HG02571 (cell line): Measurements from ENCODE around the gene KIF6.

Experiments used
- ATAC-seq: cut with Tn5 transposase; IDR thresholded peaks from one replicate; pipeline ENCODE4 v1.9.1; 2021; ENCODE audit warnings: mild to moderate bottlenecking, moderate library complexity; ENCODE audit not compliant: unreplicated experiment

Gene KIF6, protein sequence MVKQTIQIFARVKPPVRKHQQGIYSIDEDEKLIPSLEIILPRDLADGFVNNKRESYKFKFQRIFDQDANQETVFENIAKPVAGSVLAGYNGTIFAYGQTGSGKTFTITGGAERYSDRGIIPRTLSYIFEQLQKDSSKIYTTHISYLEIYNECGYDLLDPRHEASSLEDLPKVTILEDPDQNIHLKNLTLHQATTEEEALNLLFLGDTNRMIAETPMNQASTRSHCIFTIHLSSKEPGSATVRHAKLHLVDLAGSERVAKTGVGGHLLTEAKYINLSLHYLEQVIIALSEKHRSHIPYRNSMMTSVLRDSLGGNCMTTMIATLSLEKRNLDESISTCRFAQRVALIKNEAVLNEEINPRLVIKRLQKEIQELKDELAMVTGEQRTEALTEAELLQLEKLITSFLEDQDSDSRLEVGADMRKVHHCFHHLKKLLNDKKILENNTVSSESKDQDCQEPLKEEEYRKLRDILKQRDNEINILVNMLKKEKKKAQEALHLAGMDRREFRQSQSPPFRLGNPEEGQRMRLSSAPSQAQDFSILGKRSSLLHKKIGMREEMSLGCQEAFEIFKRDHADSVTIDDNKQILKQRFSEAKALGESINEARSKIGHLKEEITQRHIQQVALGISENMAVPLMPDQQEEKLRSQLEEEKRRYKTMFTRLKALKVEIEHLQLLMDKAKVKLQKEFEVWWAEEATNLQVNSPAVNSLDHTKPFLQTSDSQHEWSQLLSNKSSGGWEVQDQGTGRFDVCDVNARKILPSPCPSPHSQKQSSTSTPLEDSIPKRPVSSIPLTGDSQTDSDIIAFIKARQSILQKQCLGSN

DNA sequence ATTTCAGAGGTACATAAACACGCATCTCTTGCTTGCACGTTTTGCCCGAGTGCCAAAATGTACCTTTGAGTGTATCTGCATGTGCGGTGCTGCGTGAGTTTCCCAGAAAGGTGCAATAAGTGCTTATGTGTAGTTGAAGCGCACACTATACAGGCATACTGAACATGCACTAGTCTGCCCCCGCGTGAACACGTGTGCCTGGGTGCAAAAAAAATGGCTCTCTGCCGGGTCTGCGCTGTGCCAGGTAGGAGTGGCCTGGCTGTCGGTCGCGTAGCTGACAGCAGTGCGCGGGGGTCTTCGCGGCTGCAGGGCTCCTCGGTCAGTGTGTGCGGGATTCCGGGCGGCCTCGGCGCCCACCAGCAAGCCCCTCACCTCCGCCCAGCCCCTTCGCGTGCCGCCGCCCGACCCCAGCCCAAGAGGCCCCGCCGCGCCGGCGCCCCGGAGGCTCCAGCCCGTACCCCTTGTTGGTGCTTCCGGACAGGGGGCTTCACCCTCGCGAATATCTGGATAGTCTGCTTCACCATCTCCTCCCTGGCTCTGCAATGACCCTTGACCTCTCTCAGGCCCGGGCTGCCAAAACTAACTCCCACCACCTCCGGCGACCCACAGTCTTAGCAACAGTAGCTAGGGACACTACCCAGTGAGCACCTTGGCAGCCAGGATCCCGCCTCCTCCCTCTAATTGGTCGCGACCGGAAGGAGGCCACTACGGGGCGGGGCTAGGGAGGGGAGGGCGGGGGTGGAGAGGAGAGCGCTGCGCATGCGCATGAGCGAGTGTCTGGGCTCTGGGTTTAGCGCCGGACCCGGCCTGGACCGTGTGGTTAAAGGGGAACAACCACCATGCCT lies at the start of gene KIF6:
KIF6 (minus strand) TSS at position 622 of the 845 bp plus-strand sequence; CDS start at position 524, 98 bp downstream.
- ATAC-seq: peak; percentile 99

DNA sequence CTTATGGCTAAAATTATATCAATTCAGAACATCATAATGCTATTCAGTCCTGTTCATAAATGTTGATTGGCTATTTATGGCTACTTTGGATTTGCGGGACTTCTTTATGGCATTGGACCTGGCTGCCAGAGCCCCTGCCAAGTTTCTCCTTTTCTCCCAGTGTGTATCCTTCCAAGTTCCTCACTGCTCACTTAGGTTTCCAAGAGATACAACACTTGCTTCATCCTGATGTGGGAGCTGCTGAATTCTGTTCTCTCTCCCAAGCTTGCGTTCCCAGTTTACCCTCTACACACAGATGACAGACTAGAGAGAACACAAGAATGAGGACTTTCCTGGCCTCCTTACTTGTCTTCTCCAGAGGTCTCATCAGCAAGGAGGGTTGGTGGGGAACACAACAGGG lies 48.6 kb upstream of the KIF6 start:
- no peak for ATAC-seq

DNA sequence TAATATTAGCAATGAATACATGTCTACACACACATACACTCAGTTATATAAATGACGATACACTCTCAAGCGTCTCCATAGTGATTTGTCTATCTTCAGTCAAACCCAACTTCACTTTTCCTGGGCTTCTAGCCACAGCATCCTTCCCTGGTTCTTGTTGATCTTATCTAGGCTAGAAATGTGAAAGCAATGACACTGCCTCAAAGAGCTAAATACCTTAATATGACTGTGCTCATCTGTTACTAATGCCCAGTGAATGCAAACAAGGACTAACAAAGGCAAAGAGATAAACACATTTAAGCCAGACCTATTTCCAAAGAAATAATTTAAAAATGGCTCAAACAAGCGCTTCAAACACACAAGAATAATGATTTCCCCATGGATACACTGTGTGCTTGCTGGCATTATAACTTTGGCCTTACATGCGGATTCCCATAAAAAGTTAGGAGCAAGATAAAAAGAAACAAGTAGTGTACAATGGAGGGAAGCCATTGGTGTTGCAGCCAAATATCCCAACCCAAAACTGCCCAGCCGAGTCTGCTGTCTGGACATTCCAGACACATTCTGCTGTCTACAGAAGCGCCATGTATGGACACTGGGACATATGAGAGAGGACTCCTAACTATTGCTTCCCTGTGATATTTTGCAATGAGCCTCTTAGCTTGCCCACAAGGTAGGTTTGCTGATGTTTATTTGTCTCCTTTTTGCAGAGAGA lies 47.5 kb upstream of the KIF6 start:
- ATAC-seq: no peak

DNA sequence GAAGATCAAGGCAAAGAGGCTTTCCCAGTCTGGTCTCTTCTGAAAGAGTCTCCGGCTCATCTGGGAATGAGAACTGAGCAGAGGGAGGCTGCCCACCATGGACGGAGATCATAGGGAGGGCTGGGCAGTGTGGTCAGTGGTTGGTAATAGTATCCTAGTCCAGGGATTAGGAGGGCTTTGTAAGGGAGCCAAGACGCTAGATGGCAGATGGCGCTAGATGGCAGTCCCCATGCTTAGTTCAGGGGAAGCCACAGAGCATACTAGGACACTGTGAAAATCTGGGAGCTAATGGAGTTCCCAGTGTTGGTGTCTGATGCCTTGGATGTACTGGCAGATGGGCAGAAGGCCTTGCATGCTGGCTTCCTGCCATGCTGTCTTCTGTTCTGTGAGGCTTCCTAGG lies 45.2 kb upstream of the KIF6 start:
- no peak for ATAC-seq

DNA sequence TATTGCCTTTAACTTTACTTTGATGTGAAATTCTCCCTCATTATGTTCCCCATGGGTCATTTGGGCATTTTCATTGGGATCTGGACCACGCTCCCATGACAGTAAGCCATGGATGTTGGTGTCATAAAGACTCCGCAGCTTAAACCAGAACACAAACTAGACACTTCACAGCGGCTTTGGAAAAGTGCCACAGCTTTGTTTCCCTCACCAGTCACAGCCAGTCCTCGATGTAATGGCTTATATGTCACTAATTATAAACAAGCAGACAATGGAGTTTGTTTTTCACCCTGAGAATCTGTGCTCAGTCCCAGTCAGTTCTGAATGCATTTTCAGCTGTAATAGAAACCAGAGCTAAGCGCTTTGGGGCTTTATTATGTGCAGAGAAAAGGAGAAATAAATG lies 43.8 kb upstream of the KIF6 start:
- no peak for ATAC-seq

DNA sequence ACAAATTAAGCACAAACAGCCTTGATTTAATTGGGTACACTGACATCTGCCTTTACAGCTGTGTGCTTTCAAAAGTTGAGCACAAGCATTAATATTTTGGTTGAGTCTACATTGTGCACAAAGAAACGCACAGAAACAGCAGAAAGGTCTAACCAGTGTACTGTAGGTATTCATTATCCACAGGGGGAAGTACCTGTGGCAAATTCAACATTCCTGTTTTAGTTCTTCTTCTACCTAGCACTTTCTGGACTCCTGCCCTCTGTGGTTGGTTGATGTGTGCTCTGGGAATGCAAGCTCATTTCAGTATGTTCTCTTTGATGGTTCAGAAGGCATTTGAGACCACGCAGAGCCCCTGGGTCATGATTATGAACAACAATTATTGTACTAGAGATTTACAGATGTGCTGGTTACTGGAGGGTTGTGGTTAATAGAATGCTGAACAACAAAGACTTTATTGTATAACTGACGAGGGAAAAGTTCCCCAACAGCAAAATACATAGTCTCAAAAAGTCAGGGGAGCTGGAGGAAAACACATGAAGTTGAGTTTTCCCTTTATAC lies 40.4 kb upstream of the KIF6 start:
- ATAC-seq: no peak

DNA sequence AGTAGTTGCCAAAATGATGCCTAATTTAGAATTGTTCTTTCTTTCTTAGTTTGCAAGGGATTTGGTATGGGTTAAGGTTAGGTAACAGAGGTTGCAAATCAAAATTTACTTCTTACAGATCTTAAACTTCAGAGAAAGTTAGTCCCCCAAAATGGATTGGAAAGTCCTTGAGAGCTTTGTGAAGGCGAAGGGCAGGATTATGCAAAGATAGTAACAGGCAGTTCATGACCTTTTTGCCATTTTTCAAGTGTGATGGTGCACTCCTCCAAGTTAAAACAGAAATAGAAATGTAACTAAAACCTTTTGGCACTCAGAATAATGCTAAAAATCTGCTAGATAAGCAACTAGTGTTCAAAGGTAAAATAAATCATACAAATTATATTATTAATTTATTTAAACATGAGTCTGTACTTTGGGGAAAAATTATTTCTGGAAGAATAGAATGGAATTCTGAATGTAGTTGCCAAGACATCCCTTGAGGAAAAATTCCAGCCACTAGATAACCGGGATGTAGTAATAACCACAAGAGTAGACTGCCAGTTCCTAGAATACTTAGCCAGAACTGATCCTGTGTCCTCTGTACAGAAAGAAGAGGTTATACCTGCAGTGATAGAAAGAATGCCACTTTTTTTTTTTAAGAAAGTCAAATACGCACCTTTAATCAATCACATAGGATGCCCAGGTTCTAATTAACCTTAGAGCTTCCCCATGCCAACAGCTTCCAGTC lies 35.2 kb upstream of the KIF6 start:
- no peak for ATAC-seq

DNA sequence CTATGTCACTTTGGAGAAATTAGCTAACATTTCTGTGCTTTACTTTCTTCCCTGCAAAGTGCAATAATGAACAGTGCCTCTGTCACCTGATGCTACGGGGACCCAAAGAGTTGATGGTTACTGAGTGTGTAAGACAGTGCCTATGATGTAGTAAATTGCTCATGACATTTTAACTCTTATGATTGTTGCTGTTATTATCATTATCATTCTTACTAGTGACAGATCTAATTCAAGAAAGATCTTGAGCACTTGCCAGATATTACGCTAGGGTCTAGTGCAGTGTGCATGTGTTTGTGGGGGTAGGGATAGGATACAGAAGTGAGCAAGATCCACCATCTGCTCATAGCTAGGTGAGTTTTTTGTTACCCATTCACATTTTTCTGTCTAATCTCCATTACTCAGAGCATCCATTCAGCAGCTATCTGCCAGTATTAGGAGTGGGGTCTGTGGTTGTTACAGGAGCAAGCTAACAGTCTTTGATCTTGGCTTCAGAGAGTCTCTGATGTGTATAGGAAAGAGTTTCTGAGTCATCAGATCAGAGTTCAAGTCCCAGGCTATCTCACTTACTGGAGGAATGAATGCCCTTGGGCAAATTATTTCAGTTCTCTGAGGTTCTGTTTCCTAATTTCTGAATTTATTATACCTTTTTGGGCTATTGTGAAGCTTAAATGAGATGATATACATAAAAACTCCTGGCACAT lies 33.8 kb upstream of the KIF6 start:
- ATAC-seq: no peak

DNA sequence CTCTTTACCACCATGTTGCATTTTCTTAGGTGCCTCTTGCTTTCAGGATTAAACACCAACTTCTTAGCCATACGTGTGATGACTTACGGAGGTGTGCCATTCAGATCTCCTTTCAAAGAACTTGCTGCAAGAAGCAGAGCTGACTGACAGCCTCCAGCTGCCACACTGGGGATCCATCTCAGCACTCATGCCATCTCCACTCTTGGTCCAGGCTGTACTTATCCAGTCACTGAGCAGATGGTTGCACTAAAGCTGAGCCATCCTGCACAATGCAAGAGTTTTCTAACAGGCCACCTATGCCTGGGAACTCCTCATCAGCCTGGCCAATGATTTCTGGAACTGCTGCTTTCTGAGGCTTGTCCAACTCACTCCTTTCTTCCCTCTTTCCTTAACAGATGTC lies 31.4 kb upstream of the KIF6 start:
- ATAC-seq: no peak

DNA sequence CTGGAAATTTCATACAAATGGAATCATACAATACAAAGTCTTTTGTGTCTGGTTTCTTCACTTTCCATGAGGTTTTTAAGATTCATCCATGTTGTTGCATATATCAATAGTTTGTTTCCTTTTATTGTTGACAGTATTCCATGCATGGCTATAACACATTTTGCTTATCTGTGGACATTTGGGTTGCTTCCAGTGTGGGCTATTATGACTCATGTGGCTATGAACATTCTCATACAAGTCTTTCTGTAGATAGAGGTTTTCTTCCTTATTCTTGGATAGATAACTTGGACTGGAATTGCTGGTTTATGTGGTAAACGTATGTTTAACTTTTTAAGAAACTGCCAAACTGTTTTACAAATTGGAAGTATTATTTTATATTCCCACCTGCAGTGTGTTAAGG lies 30.0 kb upstream of the KIF6 start:
- ATAC-seq: no peak

DNA sequence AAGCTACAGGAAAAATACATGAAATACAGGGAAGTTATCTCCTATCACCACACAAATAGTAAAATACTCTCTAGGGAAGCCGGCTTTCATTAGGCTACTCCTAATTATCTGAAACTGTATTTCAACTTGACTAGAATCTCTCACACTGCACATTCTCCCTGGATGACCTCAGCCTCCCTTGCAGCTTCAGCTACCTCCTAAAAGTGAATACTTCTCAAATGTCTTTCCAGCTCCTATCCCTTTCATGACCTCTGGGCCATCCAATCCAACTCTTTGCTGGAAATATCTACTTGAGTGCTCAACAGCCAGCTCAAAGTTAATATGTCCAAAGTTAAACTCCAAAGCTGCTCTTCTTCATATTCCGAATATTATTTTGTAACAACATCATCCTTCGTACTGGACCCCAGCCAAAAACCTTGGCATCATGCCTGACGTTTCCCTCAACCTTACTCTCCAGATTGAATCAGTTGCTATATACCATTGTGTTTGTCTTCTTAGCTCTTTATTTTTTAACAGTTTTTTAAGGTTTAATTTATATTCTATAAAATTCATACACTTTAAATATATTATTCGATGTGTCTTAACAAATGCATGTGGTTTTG lies 29.4 kb upstream of the KIF6 start:
- ATAC-seq: no peak

DNA sequence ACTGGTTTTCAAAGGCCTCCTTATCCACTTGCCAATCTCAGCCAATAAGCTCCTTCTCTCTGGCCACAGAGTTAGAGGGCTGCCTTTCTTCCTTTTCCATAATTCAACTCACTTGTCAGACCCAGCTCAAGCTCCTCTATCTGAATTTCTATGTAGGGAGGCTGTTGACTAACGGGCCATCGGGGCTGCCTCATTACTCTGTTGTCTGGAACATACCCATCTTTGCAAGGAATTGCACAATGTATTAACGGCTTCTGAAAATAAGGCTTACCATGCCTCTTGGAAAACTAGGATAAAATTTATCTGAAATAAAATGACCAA lies 28.5 kb upstream of the KIF6 start:
- no peak for ATAC-seq

DNA sequence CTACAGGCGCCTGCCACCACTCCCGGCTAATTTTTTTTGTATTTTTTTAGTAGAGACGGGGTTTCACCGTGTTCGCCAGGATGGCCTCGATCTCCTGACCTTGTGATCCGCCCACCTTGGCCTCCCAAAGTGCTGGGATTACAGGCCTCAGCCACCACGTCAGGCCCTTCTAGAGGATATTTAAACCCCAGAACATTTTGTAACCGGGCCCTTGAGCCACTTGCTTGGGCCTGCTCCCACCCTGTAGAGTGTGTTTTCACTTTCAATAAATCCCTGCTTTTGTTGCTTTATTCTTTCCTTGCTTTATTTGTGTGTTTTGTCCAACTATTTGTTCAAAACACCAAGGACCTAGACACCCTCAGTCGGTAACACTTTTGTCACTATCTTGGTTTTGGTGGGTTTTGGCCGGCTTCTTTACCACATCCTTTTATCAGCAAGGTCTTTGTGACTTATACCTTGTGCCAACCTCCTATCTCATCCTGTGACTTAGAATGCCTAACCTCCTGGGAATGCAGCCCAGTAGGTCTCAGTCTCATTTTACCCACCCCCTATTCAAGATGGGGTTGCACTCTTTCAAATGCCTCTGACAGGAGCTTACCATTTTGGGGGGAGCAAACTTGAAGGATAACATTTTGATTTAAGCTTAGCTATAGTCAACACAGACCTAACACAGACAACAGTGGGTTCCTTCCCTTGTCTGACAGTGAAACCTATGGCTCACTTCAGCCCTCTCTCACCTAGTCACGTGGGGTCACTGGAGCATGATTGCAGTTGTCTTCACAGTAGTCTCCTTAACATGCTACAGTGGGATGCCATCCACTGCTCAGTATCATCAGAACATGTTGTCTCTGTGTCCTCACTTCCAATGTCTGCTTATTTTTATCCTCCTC lies 27.9 kb upstream of the KIF6 start:
- ATAC-seq: no peak

DNA sequence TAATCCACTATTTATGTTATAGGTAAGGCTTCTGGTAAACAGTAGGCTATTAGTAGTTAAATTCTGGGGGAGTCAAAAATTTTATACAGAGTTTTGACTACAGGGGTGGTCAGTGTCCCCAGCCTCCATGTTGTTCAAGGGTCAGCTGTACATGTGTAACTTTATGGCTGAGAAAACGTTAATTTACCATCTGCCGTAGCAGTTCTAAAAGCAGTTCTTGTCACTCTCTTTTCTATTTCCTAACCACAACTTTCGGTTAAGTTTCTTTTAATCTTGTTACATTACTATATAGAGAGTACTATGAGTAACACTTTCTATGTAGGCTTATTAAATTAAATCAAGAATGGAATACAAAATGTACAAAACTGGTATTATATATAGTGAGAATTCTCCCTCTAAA lies 21.6 kb upstream of the KIF6 start:
- no peak for ATAC-seq

DNA sequence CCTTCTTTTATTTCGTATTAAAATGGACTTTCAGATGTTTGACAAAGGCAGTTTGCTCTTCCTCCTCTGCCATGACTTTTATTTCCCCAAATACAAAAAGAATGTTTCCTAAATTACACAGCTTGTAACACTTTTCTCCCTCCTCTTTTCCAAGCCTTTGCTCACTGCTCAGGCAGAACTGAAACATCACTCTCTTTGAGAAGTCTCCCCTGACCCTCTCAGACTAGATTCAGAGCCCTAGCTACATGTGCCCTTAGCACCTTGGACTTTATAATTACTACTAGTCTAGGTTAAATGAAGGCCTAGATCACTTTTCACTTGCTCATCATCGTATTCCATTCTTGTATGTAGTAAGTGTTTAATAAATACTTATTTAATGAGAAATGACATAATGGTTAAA lies 8.5 kb upstream of the KIF6 start:
- ATAC-seq: no peak

DNA sequence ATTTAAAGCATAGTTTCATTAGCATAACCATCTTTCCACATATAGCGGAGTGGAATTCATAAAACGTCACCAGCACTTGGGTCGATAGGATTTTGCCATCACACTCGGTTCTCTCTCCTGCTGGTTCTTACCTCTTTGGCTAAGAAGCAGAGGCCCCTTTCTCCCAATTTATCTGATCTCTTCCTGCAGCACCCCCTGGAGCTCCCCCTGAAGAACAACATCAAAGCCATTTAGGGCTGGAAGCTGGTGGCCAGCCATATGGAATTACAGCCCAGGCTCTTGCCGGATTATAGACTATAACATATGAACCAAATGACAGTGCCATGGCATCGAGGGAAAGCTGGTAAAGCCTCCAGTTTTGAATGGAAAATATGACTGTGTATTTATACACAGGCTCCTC lies 6.4 kb upstream of the KIF6 start:
- no peak for ATAC-seq

DNA sequence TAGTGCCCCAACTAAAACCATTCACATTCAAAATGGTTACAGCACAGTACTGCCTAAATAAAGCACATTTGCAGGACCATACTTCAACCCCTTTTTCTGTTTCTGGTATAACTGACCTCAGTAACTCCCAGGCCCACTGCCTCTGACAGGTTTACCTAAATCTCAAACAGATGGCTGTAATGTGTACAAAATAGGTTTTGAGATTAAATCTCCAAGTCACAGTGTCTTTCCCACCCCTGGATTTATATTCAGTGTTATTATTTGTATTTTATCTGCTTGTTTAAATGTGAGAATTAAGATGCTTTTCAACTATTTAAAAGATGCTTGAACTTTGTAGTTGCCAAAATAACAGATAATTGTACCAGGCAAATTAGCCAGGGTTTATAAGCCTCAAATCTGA lies 4.7 kb upstream of the KIF6 start:
- no peak for ATAC-seq

DNA sequence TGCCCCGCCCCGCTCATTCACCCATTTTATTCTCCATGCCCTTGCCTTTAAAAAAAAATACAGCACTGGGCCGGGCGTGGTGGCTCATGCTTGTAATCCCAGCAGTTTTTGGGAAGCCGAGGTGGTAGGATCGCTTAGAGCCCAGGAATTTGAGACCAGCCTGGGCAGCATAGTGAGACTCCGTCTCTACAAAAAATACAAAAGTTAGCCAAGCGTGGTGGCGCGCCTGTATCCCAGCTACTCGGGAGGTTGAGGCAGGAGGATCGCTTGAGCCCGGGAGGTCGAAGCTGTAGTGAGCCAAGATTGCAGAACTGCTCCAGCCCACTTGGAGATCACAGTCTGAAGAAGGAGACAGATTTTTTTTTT lies 407 bp upstream of the KIF6 start:
- ATAC-seq: no peak
